ENCODE results near the gene ANKRD36.

GRCh38 chr2:97067279-97068004 is 45.5 kb upstream of the ANKRD36 start:
- TF ChIP-seq, protein P1, sequence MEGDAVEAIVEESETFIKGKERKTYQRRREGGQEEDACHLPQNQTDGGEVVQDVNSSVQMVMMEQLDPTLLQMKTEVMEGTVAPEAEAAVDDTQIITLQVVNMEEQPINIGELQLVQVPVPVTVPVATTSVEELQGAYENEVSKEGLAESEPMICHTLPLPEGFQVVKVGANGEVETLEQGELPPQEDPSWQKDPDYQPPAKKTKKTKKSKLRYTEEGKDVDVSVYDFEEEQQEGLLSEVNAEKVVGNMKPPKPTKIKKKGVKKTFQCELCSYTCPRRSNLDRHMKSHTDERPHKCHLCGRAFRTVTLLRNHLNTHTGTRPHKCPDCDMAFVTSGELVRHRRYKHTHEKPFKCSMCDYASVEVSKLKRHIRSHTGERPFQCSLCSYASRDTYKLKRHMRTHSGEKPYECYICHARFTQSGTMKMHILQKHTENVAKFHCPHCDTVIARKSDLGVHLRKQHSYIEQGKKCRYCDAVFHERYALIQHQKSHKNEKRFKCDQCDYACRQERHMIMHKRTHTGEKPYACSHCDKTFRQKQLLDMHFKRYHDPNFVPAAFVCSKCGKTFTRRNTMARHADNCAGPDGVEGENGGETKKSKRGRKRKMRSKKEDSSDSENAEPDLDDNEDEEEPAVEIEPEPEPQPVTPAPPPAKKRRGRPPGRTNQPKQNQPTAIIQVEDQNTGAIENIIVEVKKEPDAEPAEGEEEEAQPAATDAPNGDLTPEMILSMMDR (IDR thresholded peaks at IDR 0.05): no peak
- TF ChIP-seq POLR2A (IDR thresholded peaks at IDR 0.05) (no peak), EP300 (IDR thresholded peaks at IDR 0.05) (no peak)

All from sigmoid colon (tissue), 4 donors.